ENCODE results near the gene CLEC12A. TPM values are rescaled to one million over a fixed set of nuclear protein-coding genes. Genes with fewer than 3 reads are reported as not detected.

Gene CLEC12A
- total and polyA plus RNA-seq, 2 of the 13 experiments (the other 11 are each of a cell fraction or from before 2014, with no cell fraction given), result not detected

DNA sequence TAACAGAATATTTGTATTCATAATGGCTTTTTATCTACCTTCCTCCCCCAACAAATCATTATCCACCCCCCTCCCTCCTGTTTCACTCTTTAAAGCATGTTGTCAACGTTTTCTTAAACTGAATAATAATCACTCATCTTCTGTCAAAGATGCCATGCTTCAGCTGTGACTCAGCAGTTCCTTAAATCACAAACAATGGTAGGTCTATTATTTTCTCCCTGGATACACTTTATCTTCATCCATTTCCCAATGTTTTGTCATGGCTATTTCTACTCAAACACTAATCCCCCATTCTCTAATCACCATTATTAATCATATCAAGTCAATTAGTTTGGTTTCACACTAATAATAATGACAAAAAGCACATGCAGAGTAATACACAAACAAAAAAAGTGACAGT, 45.7 kb downstream of the CLEC12A start:
- Histone ChIP-seq H3K36me3 (replicated peaks in 1 of 2; ENCODE audit: control insufficient read depth in 1 of 2, insufficient read depth in 2 of 2, low read length in 2 of 2) (no peaks in the 10 kb centered on the region), H3K27me3 (ENCODE audit: control insufficient read depth in 1 of 2, insufficient read depth in 2 of 2, low read length in 2 of 2) (peaks cover 0 to 3% of the 10 kb centered on the region in 2 experiments; a peak in 2 of 5 replicates), H3K9me3 (ENCODE audit: low read length) (no peaks in the 10 kb centered on the region), H2AFZ (ENCODE audit: low read length) (no peak overlapping the region), H3K4me2 (ENCODE audit: low read depth, low read length) (no peak overlapping the region), H4K20me1 (ENCODE audit: insufficient read depth, low read length) (no peaks in the 10 kb centered on the region), H3K27ac (ENCODE audit: extremely low read length, insufficient read depth, low read length) (no peak overlapping the region), H3K4me3 (replicated peaks in 1 of 3; ENCODE audit: insufficient read depth in 1 of 3, low read depth in 2 of 3, low read length in 3 of 3) (no peak overlapping the region), H3K79me2 (ENCODE audit: insufficient read depth, low read length) (no peaks in the 10 kb centered on the region), H3K4me1 (ENCODE audit: insufficient read depth, low read length) (no peaks in the 10 kb centered on the region), H3K9ac (ENCODE audit: insufficient read depth, low read depth, low read length) (no peak overlapping the region)
- TF ChIP-seq NFE2L2 (IDR thresholded peaks at IDR 0.05; ENCODE audit: low read length), result peak; percentile 73
- no peak for TF ChIP-seq MATR3 (CRISPR knock-in tag; IDR thresholded peaks at IDR 0.05)
- in situ Hi-C loops (cut with HindIII; ENCODE audit: extremely low pct_ligation_motif_present, low pct_unique_long_range_greater_than_20kb) (no loop called here), intact Hi-C loops (cut with micrococcal nuclease; ENCODE audit: unreplicated experiment) (no loop called here)
- FAIRE-seq (no peak), ATAC-seq (no peak), DNase-seq (ENCODE audit: low spot score) (no peak)
- no TSS peak for BruUV-seq (replicated peaks)
- POLR2A ChIA-PET, result no interaction called here
- 0% methylated on average over 1 of the region's 1 CpG for WGBS (ENCODE audit: low lambda C conversion rate)
- CTCF ChIA-PET (ENCODE audit: low intra/inter-chr PET ratio, low total read pairs), result no interaction called here

GRCh38 chr12:10018386-10018785, 47.2 kb downstream of the CLEC12A start:
- in situ Hi-C loops (cut with HindIII; ENCODE audit: extremely low pct_ligation_motif_present, low pct_unique_long_range_greater_than_20kb), result no loop called here

More at GRCh38 chr12:10018386-10018785, 47.2 kb downstream of the CLEC12A start:
- H3K9ac ChIP-seq (ENCODE audit: insufficient read depth, low read depth, low read length), result no peak overlapping the region
- H3K27me3 ChIP-seq (ENCODE audit: control insufficient read depth in 1 of 2, insufficient read depth in 2 of 2, low read length in 2 of 2), result no peaks in the 10 kb centered on the region
- no peak for FAIRE-seq
- DNase-seq (ENCODE audit: low spot score), result no peak
- H3K27ac ChIP-seq (ENCODE audit: extremely low read length, insufficient read depth, low read length), result no peak overlapping the region
- TF ChIP-seq ZNF557 (CRISPR knock-in tag; IDR thresholded peaks at IDR 0.05) (no peak), GTF3A (CRISPR knock-in tag; conservative IDR thresholded peaks at IDR 0.05) (no peak), MTF2 (CRISPR knock-in tag; IDR thresholded peaks at IDR 0.05; ENCODE audit: borderline replicate concordance) (no peak), ZNF646 (CRISPR knock-in tag; IDR thresholded peaks at IDR 0.05) (no peak), ZNF781 (CRISPR knock-in tag; IDR thresholded peaks at IDR 0.05; ENCODE audit: borderline replicate concordance, not compliant biosample characterization) (no peak), REL (CRISPR knock-in tag; conservative IDR thresholded peaks at IDR 0.05) (no peak)
- TF ChIP-seq, protein P1, sequence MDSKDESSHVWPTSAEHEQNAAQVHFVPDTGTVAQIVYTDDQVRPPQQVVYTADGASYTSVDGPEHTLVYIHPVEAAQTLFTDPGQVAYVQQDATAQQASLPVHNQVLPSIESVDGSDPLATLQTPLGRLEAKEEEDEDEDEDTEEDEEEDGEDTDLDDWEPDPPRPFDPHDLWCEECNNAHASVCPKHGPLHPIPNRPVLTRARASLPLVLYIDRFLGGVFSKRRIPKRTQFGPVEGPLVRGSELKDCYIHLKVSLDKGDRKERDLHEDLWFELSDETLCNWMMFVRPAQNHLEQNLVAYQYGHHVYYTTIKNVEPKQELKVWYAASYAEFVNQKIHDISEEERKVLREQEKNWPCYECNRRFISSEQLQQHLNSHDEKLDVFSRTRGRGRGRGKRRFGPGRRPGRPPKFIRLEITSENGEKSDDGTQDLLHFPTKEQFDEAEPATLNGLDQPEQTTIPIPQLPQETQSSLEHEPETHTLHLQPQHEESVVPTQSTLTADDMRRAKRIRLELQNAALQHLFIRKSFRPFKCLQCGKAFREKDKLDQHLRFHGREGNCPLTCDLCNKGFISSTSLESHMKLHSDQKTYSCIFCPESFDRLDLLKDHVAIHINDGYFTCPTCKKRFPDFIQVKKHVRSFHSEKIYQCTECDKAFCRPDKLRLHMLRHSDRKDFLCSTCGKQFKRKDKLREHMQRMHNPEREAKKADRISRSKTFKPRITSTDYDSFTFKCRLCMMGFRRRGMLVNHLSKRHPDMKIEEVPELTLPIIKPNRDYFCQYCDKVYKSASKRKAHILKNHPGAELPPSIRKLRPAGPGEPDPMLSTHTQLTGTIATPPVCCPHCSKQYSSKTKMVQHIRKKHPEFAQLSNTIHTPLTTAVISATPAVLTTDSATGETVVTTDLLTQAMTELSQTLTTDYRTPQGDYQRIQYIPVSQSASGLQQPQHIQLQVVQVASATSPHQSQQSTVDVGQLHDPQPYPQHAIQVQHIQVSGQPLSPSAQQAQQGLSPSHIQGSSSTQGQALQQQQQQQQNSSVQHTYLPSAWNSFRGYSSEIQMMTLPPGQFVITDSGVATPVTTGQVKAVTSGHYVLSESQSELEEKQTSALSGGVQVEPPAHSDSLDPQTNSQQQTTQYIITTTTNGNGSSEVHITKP (CRISPR knock-in tag; IDR thresholded peaks at IDR 0.05; ENCODE audit: low read depth), result no peak
- H3K79me2 ChIP-seq (ENCODE audit: insufficient read depth, low read length), result no peaks in the 10 kb centered on the region
- no peak for ATAC-seq
- no peaks in the 10 kb centered on the region for H4K20me1 ChIP-seq (ENCODE audit: insufficient read depth, low read length)
- H3K9me3 ChIP-seq (ENCODE audit: low read length), result no peaks in the 10 kb centered on the region
- WGBS (ENCODE audit: low lambda C conversion rate), result 3% methylated on average over 5 of the region's 5 CpGs
- H3K4me2 ChIP-seq (ENCODE audit: low read depth, low read length), result no peak overlapping the region
- intact Hi-C loops (cut with micrococcal nuclease; ENCODE audit: unreplicated experiment), result no loop called here
- no peak overlapping the region for H3K4me3 ChIP-seq (replicated peaks in 1 of 3; ENCODE audit: insufficient read depth in 1 of 3, low read depth in 2 of 3, low read length in 3 of 3)
- ChIA-PET CTCF (ENCODE audit: low intra/inter-chr PET ratio, low total read pairs) (no interaction called here), POLR2A (no interaction called here)
- no peaks in the 10 kb centered on the region for H3K4me1 ChIP-seq (ENCODE audit: insufficient read depth, low read length)
- no peak overlapping the region for H2AFZ ChIP-seq (ENCODE audit: low read length)
- no peaks in the 10 kb centered on the region for H3K36me3 ChIP-seq (replicated peaks in 1 of 2; ENCODE audit: control insufficient read depth in 1 of 2, insufficient read depth in 2 of 2, low read length in 2 of 2)
- BruUV-seq (replicated peaks), result no TSS peak

Measured in HepG2 (cell line).